GM15510 (cell line): ENCODE data around the gene YIPF2.

Experiments
- POLR2A ChIP-seq: IDR thresholded peaks from 3 replicates; pipeline ENCODE4 v1.6.1; 2011; ENCODE audit warnings: borderline replicate concordance; ENCODE audit not compliant: insufficient read length; ENCODE audit errors: extremely low read depth

The YIPF2 gene

DNA sequence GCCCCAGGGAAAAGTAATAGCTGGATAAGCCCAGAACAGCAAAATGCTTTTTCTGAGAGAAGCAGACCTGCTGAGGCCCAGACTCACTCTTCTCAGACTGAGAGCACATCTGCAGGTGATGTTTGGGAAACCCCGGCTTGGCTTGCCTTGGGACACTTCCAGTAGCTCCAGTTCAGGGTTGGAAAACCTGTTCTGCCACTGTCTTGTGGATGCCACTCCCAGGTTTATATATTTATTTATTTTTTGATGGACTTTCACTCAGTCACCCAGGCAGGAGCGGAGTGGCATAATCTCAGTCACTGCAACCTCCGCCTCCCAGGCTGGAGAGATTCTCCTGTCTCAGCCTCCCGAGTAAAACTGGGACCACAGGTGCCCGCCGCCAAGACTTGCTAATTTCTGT lies 24.4 kb upstream of the YIPF2 start:
- no peak for TF ChIP-seq POLR2A

DNA sequence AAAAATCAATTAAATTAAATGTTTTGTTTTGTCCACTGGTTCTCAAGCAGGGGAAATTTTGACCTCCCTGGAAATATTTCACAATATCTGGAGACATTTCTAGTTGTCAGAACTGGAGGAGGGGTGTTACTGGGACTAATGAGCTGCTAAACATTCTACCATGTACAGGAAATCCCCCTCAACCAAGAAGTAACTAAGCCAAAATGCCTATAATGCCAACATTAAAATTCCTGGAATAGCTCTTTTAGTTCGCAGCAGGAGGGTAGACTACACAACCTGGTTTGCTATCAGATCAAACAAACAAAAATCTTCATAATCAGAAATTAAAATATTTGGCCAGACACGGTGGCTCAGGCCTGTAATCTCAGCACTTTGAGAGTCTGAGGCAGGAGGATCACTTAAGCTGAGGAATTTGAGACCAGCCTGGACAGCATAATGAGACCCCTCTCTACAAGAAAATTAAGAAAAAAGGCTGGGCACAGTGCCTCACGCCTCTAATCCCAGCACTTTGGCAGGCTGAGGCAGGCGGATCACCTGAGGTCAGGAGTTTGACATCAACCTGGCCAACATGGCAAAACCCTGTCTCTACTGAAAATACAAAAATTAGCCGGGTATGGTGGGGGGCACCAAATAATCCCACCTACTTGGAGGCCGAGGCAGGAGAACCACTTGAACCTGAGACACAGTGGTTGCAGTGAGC lies 18.7 kb upstream of the YIPF2 start:
- no peak for TF ChIP-seq POLR2A

DNA sequence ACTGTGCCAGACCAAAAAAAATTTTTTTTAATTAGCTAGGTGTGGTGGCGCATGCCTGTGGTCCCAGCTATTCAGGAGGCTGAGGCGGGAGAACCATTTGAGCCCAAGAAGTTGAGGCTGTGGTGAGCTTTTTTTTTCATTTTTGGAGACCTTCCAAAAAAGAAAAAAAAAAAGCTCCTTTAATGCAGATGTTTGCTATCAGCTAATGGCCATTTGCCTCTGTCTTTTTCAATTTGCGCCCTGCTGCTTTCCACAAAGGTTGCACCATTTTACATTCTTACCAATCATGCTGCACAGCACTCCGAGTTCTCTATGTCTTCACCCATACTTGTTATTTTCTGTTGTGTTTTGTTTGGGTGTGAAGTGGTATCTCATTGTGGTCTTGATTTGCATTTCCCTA lies 16.8 kb upstream of the YIPF2 start:
- TF ChIP-seq POLR2A, result no peak

DNA sequence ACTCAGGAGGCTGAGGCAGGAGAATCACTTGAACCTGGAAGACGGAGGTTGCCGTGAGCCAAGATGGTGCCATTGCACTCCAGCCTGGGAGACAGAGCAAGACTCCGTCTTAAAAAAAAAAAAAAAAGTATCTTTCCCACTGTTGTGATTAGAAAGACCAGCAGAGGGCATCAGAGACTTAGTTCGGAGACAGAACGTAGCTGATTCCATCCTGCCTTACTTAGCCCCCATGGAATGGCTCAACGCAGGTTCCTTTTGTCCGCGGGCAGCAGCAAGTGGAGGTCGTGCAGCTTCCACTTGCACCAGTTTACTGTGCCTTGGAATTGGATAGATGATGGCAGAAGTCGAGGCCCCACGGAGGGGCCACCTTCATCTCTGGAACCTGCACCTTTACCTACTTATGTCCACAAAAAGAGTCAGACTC lies 8.2 kb upstream of the YIPF2 start:
- no peak for TF ChIP-seq POLR2A

DNA sequence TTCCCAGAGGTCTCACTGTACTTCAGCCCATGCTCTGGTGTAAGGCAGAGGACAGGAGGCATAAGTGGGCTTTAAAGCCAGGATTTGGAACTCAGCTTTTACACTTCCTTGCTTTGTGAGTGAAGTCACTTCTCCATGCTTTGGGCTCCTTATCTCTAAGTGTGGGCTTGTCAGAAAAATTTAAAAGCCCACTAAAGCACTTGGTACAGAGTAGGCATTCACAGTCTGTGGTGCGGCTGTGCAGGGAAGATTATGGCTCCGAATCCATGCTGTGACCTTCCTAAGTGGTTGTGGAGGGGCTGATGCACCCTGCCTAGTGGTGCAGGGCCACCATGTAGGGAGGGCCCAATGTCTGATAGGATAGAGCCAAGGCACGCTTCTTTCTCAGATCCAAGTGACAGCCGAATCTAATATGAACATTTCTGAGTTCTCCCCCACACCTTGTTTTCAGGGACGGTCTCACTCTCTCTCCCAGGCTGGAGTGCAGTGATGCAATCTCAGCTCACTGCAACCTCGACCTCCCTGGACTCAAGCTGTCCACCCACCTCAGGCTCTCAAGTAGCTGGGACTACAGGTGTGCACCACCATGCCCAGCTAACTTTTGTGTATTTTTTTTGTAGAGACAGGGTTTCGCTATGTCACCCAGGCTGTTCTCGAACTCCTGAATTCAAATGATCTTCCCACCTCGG lies 7.1 kb upstream of the YIPF2 start:
- no peak for TF ChIP-seq POLR2A

DNA sequence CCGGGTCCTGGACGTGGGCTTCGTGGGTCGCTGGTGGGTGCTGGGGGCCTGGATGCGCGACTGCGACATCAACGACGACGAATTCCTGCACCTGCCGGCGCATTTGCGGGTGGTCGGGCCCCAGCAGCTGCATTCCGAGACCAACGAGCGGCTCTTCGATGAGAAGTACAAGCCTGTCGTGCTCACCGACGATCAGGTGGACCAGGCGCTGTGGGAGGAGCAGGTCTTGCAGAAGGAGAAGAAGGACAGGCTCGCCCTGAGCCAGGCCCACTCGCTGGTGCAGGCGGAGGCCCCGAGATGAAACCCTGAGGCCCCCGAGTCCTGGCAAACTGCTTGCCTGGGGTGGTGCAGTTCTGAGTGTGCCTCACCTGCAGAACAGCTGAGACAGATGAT lies 959 bp upstream of the YIPF2 start:
- no peak for TF ChIP-seq POLR2A

DNA sequence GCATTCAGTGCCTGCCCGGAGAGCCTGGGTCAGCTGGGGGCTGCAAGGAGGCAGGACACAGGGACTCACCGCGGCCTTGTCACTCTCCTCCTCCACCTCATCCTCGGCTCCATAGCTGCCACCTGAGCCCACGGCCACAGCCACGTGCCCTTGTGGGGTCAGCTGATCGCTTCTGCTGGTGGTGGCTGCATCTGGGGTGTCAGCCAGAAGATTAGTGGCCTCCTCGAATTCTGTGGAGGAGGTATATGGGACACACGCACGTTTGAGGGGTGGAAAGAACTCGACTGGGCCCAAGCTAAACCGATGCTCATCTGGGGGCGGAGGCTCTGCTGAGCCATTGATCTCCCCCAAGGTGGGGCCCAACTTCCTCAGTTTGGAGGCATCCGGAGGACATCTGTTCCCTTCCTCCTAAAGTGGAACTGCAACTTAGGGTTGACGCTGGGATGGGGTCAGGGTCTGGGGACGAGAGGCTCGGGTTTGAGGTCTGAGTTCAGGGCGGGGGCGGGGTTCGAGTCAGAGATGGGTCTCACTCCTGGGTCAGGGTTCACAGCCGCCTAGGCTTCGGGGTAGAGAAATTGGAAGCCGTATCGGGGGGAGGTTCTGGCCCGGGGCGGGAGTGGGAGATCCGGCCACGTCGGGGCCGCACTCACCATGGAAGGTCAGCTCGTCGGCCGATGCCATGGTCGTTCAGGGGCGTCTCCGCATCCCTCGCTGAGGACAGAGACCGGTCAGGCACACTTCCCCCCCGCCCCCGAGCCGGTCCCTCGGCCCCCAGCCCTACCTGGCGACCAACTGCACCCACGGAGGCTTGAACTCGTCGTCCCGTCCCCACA lies 493 bp downstream of the YIPF2 start:
- TF ChIP-seq POLR2A, result no peak

DNA sequence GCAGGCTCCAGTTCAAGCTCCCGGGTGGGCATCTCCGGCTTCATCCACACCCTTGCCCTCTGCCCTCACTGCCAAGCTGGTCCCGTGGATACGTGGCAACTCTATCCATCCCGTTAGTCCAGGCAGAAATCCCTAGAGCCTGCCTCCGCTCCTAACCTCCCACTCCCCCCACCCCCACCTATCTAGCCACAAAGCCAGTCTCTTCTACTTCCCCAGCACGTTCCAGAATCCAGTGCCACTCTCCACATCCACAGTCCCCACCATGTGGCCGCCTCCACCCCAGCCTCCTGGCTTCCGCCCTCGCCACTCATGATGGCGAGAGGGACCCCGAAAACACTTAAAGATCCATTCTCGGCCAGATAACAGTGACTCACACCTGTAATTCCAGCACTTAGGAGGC lies 3.8 kb downstream of the YIPF2 start:
- no peak for TF ChIP-seq POLR2A

DNA sequence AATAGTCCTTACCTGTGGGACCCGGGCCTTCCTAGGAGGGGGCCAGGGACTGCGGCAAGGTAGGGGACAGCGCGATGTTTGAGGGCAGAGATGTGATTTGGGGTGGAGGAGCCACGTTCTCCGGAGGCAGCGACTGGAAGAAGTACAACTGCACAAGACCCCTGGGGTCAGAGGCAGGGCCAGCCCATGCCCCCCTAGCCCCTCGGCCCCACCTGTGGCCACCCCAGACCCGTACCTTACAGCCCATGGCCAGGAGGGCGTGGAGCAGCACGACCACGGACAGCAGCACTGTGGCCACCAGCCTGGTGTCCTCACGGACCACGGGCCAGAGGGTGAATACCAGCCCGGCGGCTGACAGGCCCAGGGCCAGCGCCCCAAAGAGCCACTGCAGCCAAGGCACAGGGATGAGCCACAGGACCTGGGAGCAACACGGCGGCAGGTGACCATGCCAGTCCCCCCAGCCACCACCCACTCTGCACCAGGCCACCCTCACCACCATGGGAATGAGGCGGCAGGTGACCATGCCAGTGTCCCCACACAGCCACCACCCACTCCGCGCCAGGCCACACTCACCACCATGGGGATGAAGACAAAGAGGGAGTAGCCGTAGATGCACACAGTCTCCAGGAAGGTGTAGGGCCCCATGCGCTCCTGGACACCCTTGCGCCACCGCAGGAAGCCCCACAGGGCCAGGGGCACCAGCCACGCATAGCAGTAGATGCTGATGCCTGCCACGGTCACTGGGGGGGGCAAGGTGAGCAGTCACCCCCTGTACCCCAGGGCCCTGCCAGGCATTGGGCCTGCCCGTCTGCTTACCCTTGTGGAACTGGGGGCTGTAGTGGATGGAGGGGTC lies 5.0 kb downstream of the YIPF2 start:
- TF ChIP-seq POLR2A, result no peak

DNA sequence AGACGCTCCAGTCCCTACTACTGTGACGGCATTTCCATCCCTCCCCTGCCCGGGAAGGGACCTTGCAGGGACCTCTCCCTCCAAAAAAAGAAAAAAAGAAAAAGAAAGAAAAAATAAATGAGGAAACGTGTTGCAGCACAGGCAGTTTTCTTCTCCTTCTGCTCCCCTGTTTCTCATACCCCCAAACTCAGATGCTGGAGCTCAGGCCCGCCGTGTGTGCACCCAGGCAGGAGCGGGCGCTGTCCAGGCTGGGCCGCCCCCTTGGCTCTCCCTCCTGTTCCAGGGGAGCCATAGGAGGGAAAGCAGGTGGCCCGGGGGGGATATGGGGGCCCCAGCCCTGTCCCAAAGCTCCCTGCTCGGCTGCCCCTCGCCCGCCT lies 5.8 kb downstream of the YIPF2 start:
- TF ChIP-seq POLR2A, result no peak

DNA sequence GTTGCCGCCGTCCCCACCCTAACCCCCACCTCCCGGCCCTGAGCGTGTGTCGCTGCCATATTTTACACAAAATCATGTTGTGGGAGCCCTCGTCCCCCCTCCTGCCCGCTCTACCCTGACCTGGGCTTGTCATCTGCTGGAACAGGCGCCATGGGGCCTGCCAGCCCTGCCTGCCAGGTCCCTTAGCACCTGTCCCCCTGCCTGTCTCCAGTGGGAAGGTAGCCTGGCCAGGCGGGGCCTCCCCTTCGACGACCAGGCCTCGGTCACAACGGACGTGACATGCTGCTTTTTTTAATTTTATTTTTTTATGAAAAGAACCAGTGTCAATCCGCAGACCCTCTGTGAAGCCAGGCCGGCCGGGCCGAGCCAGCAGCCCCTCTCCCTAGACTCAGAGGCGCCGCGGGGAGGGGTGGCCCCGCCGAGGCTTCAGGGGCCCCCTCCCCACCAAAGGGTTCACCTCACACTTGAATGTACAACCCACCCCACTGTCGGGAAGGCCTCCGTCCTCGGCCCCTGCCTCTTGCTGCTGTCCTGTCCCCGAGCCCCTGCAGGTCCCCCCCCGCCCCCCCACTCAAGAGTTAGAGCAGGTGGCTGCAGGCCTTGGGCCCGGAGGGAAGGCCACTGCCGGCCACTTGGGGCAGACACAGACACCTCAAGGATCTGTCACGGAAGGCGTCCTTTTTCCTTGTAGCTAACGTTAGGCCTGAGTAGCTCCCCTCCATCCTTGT lies 6.4 kb downstream of the YIPF2 start:
- no peak for TF ChIP-seq POLR2A

DNA sequence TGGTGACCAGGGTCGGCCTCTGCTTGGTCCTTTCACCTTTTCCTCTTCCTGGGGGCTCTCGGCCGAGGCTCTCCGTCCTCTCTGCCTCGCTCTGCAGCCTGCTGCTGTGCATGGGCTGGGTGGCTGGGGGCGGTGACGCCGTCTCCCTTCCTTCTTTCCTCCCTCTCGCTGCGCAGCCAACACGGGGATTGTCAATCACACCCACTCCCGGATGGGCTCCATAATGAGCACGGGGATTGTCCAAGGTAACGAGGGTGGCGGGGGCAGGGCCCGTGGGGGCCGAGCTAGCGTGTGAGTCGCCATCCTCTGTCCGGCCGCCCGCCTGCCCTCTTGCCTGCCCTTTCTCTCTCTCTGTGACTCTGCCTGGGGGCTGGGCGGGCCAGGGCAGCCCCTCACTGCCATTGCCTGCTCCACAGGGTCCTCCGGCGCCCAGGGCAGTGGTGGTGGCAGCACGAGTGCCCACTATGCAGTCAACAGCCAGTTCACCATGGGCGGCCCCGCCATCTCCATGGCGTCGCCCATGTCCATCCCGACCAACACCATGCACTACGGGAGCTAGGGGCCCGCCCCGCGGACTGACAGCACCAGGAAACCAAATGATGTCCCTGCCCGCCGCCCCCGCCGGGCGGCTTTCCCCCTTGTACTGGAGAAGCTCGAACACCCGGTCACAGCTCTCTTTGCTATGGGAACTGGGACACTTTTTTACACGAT lies 7.1 kb downstream of the YIPF2 start:
- no peak for TF ChIP-seq POLR2A

DNA sequence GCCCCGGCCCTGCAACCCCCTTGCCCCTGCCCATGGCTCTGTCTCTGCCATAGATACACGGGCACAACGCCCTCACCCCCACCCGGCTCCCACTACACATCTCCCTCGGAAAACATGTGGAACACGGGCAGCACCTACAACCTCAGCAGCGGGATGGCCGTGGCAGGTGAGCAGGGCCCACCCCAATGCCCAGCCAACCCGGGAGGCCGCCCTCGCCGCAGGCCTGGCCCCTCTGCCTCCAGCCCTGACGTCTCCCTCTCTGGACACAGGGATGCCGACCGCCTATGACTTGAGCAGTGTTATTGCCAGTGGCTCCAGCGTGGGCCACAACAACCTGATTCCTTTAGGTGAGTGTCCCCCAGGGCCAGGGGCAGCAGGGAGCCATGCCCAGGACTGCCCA lies 7.7 kb downstream of the YIPF2 start:
- no peak for TF ChIP-seq POLR2A
